ENCODE results near the gene CTNND2.

The CTNND2 gene

GRCh38 chr5:11609570-11610303, 294.5 kb downstream of the CTNND2 start:
- no peak overlapping the region for H3K4me3 ChIP-seq (ENCODE audit: low read depth, low read length)
- no peaks in the 10 kb centered on the region; the same call in 1 of the 2 replicates for H3K9me3 ChIP-seq
- no peaks in the 10 kb centered on the region for H3K4me1 ChIP-seq
- no peak for TF ChIP-seq CTCF (IDR thresholded peaks at IDR 0.05; ENCODE audit: low read depth, low read length)
- H3K27me3 ChIP-seq = no peaks in the 10 kb centered on the region
- no peak for DNase-seq
- no peaks in the 10 kb centered on the region for H3K36me3 ChIP-seq

DNA sequence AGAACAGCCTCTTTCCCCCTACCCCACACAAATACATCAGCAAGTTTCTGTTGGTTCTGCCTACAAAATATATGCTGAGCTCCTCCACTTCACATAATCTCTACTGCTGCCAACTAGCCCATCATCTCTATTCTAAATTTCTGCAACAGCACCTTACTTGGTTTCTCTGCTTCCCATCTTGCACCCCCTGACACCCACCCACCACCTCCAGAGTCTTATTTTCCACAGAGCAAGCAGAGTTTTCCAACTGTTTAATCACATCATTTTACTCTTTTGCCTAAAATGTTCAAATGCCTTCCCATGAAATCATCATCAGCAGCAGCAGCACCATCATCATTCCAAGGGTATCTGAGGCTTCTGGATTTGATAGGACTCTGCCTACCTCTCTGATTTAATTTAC, 295.7 kb downstream of the CTNND2 start:
- no peak for DNase-seq
- no peaks in the 10 kb centered on the region for H3K27me3 ChIP-seq
- H3K36me3 ChIP-seq = no peaks in the 10 kb centered on the region
- no peak overlapping the region for H3K4me3 ChIP-seq (ENCODE audit: low read depth, low read length)
- no peaks in the 10 kb centered on the region; the same call in 1 of the 2 replicates for H3K9me3 ChIP-seq
- H3K4me1 ChIP-seq = no peaks in the 10 kb centered on the region
- TF ChIP-seq CTCF (IDR thresholded peaks at IDR 0.05; ENCODE audit: low read depth, low read length) = no peak

DNA sequence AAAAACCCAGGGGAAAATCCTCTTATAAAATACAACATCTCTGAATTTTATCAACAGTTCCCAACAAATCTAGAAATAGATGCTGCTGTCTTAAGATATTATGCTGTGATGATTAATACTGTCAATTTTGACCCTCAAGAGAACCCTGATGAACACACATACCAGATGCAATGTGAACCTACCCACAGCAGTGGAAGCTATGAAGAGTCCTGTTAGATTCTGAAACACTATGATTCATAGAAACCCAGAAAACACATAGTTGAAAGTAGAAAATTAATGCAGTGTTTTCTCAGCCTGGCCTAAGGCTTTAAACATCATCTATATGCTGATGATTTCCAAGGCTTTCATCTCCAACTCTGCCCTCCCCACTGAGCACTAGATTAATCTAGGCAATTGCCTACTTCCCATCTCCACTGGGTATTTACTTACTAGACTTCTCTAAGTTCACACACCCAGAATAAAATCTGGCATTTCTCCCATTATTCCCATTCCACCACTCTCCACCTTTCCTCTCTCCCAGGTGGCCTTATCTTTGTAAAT, 296.2 kb downstream of the CTNND2 start:
- Histone ChIP-seq H3K9me3 (no peaks in the 10 kb centered on the region; the same call in 1 of the 2 replicates), H3K36me3 (no peaks in the 10 kb centered on the region), H3K4me1 (no peaks in the 10 kb centered on the region), H3K4me3 (ENCODE audit: low read depth, low read length) (no peak overlapping the region), H3K27me3 (no peaks in the 10 kb centered on the region)
- TF ChIP-seq CTCF (IDR thresholded peaks at IDR 0.05; ENCODE audit: low read depth, low read length) = no peak
- DNase-seq = no peak

- H3K9me3 ChIP-seq = no peaks in the 10 kb centered on the region
- TF ChIP-seq CTCF (IDR thresholded peaks at IDR 0.05; ENCODE audit: low read depth, low read length) = no peak
These were observed 301.9 kb downstream of the CTNND2 start for GRCh38 chr5:11602298-11602697.

GRCh38 chr5:11599499-11599898, 304.7 kb downstream of the CTNND2 start:
- Histone ChIP-seq H3K36me3 (no peaks in the 10 kb centered on the region), H3K4me1 (no peaks in the 10 kb centered on the region), H3K9me3 (no peaks in the 10 kb centered on the region), H3K27me3 (no peaks in the 10 kb centered on the region), H3K4me3 (ENCODE audit: low read depth, low read length) (no peak overlapping the region)
- TF ChIP-seq CTCF (IDR thresholded peaks at IDR 0.05; ENCODE audit: low read depth, low read length) = no peak
- no peak for DNase-seq

More at GRCh38 chr5:11602298-11602697, 301.9 kb downstream of the CTNND2 start:
- Histone ChIP-seq H3K27me3 (no peaks in the 10 kb centered on the region), H3K4me1 (no peaks in the 10 kb centered on the region), H3K4me3 (ENCODE audit: low read depth, low read length) (no peak overlapping the region), H3K36me3 (no peaks in the 10 kb centered on the region)
- DNase-seq = no peak

GRCh38 chr5:11596657-11597071, 307.6 kb downstream of the CTNND2 start:
- no peak for TF ChIP-seq CTCF (IDR thresholded peaks at IDR 0.05; ENCODE audit: low read depth, low read length)
- Histone ChIP-seq H3K36me3 (no peaks in the 10 kb centered on the region), H3K27me3 (no peaks in the 10 kb centered on the region), H3K4me3 (ENCODE audit: low read depth, low read length) (no peak overlapping the region), H3K4me1 (no peaks in the 10 kb centered on the region), H3K9me3 (no peaks in the 10 kb centered on the region)
- DNase-seq = no peak
